ENCODE results near the gene DHX8. TPM values are rescaled to one million over a fixed set of nuclear protein-coding genes. Genes with fewer than 3 reads are reported as not detected.

Gene DHX8
- total and polyA plus RNA-seq, 2 of the 8 experiments (the other 6 are each of a cell fraction or from before 2014, with no cell fraction given): 30.5 to 59.4 TPM

DNA sequence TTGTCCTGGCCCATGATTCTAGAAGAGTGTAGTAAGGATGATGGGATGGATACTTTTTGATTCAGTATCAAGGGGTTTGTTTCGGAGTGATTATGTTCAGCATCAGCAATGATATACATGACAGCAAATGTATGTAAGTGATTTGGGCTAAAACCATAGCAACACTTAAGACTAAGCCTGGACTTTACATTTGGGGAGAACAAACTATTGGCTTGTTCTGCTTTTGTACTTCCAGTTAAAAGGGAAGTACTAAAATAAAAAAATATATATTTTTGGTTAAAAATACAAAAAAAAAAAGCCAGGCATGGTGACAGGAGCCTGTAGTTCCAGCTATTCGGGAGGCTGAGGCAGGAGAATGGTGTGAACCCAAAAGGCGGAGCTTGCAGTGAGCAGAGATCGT is 20.5 kb upstream of the DHX8 start:
- no peaks in the 10 kb centered on the region for H4K20me1 ChIP-seq (replicated peaks in 1 of 2; ENCODE audit: control insufficient read depth in 1 of 2, insufficient read depth in 2 of 2, low read length in 2 of 2)
- peaks cover 0 to 4% (median 2%) of the 10 kb centered on the region in 4 experiments; a peak in 2 of 7 replicates for H3K4me1 ChIP-seq (replicated peaks in 1 of 4; ENCODE audit: control insufficient read depth in 3 of 4, insufficient read depth in 4 of 4, low read length in 3 of 4)
- no peaks in the 10 kb centered on the region for H3K79me1 ChIP-seq (ENCODE audit: low read depth, low read length)
- no peaks in the 10 kb centered on the region for H3K36me3 ChIP-seq (ENCODE audit: control insufficient read depth in 2 of 4, insufficient read depth in 4 of 4, low read length in 3 of 4)
- H2BK15ac ChIP-seq (ENCODE audit: low read length): no peak overlapping the region
- H3K27me3 ChIP-seq (replicated peaks in 1 of 4; ENCODE audit: control insufficient read depth in 3 of 4, extremely low read depth in 1 of 4, insufficient read depth in 3 of 4, low read length in 3 of 4): no peaks in the 10 kb centered on the region
- H3K14ac ChIP-seq (ENCODE audit: insufficient read length): no peak overlapping the region
- 91% methylated on average over 4 of the region's 4 CpGs; no CpG with 5 or more reads in 1 of the 2 experiments for WGBS, 2 experiments (ENCODE audit: extremely low coverage in 1 of 2, insufficient coverage in 1 of 2, insufficient read length in 1 of 2, insufficient replicate concordance in 2 of 2, low coverage in 1 of 2, low lambda C conversion rate in 2 of 2, missing lambda C conversion rate in 1 of 2)
- H3K4me3 ChIP-seq (ENCODE audit: extremely low read depth in 1 of 4, insufficient read depth in 2 of 4, low read depth in 3 of 4, low read length in 4 of 4): no peak overlapping the region
- H2BK20ac ChIP-seq (ENCODE audit: low read length): no peak overlapping the region
- POLR2A ChIA-PET (ENCODE audit: partially characterized antibody): no interaction called here
- no peak overlapping the region for H3K4ac ChIP-seq (replicated peaks; ENCODE audit: insufficient read length, low read depth, low read length)
- H2BK120ac ChIP-seq (replicated peaks; ENCODE audit: low read depth, low read length): no peak overlapping the region
- H3K27ac ChIP-seq (ENCODE audit: low read depth, low read length): no peak overlapping the region
- H4K8ac ChIP-seq (ENCODE audit: extremely low read depth, insufficient read depth, low read length): no peak overlapping the region
- no peak for TF ChIP-seq TCF12 (IDR thresholded peaks at IDR 0.05; ENCODE audit: low read depth, low read length)
- no peak for TF ChIP-seq RBBP5 (IDR thresholded peaks at IDR 0.05; ENCODE audit: borderline replicate concordance, low read depth, low read length)
- TF ChIP-seq RAD21 (IDR thresholded peaks at IDR 0.05 in 1 of 2, conservative IDR thresholded peaks at IDR 0.05 in 1 of 2; ENCODE audit: low read depth in 2 of 2, low read length in 2 of 2): no peak
- no peak for TF ChIP-seq FOSL1 (IDR thresholded peaks at IDR 0.05; ENCODE audit: insufficient read depth, low read depth, low read length)
- no peak for TF ChIP-seq JUND (IDR thresholded peaks at IDR 0.05; ENCODE audit: low read length)
- no peak for TF ChIP-seq KDM4A (IDR thresholded peaks at IDR 0.05; ENCODE audit: low read depth, low read length, severe bottlenecking)
- TF ChIP-seq KDM1A (IDR thresholded peaks at IDR 0.05; ENCODE audit: borderline replicate concordance, low read length): no peak
- TF ChIP-seq SP2 (IDR thresholded peaks at IDR 0.05; ENCODE audit: low read length): no peak
- no peak for TF ChIP-seq BACH1 (IDR thresholded peaks at IDR 0.05; ENCODE audit: low read length)
- no peak for TF ChIP-seq TAF7 (optimal IDR thresholded peaks at IDR 0.05; ENCODE audit: borderline replicate concordance, low read depth, low read length)
- no peak for TF ChIP-seq JUN (IDR thresholded peaks at IDR 0.05; ENCODE audit: low read depth, low read length)
- no peak for TF ChIP-seq SRF (IDR thresholded peaks at IDR 0.05; ENCODE audit: low read depth, low read length)
- TF ChIP-seq RXRA (IDR thresholded peaks at IDR 0.05; ENCODE audit: insufficient read depth, low read depth, low read length): no peak
- H2AK5ac ChIP-seq (ENCODE audit: low read depth, low read length): no peak overlapping the region
- H3K9me3 ChIP-seq (ENCODE audit: insufficient read depth in 2 of 2, low read depth in 1 of 2, low read length in 1 of 2): no peaks in the 10 kb centered on the region
- H2AFZ ChIP-seq (ENCODE audit: low read length): no peak overlapping the region
- no peaks in the 10 kb centered on the region for H3K79me2 ChIP-seq (ENCODE audit: control insufficient read depth in 1 of 2, insufficient read depth in 2 of 2, low read length in 2 of 2)
- H2BK12ac ChIP-seq (ENCODE audit: low read depth, low read length): no peak overlapping the region
- no peak overlapping the region for H3K23ac ChIP-seq (ENCODE audit: insufficient read length)
- no peak overlapping the region for H4K5ac ChIP-seq (ENCODE audit: insufficient read length, low read depth, low read length)
- H2BK5ac ChIP-seq (ENCODE audit: low read depth, low read length): no peak overlapping the region
- FAIRE-seq (no peak), DNase-seq (ENCODE audit: low read depth in 1 of 2, low spot score in 2 of 2) (no peak)
- no peak overlapping the region for H3K9ac ChIP-seq (replicated peaks in 1 of 4; ENCODE audit: extremely low read depth in 1 of 4, low read depth in 3 of 4, low read length in 3 of 4)
- CTCF ChIA-PET (ENCODE audit: partially characterized antibody): interaction anchor here (0.6 to 1.8 kb wide), 2 partner anchors 14 to 70 kb away, joined by 3 to 7 read pairs; no protein-coding TSS in a partner anchor
- no peak overlapping the region for H3K56ac ChIP-seq (replicated peaks; ENCODE audit: insufficient read length, low read depth, low read length)
- no peak overlapping the region for H4K91ac ChIP-seq (replicated peaks; ENCODE audit: insufficient read length, low read length)
- H3K23me2 ChIP-seq (ENCODE audit: low read depth, low read length): no peaks in the 10 kb centered on the region
- no peak overlapping the region for H3K4me2 ChIP-seq (ENCODE audit: insufficient read depth in 1 of 2, low read depth in 2 of 2, low read length in 2 of 2)
- H3K18ac ChIP-seq (ENCODE audit: extremely low read depth, low read length): no peak overlapping the region

Measured in H1 (cell line).